Stimulated activated CD4-positive, alpha-beta T cell treated with anti-CD3 and anti-CD28 coated beads, Interleukin-4, amount 100 ng/mL, for 4 hours (primary cell): ENCODE data around the gene CUL2.
"Not testable (repeated sequence)": the region's sequence is repeated elsewhere in the genome, so short reads cannot be mapped to it uniquely, and the experiment has no call there.

Experiments used
- DNase-seq, 2 experiments: peaks; one replicate each; pipeline ENCODE4 v3.0.0-alpha.2; 2020

Gene CUL2

GRCh38 chr10:35079265-35079664, 10.9 kb downstream of the CUL2 start:
- DNase-seq, result no peak

- no peak for DNase-seq
Observed at GRCh38 chr10:35075228-35075627, 14.9 kb downstream of the CUL2 start.

- no peak for DNase-seq
Observed at GRCh38 chr10:35074266-35074665, 15.9 kb downstream of the CUL2 start.

GRCh38 chr10:35070521-35070920, 19.6 kb downstream of the CUL2 start:
- DNase-seq, result no peak

GRCh38 chr10:35063837-35064454, 26.2 kb downstream of the CUL2 start:
- DNase-seq, result no peak

- no peak for DNase-seq
Observed at GRCh38 chr10:35059481-35059880, 30.7 kb downstream of the CUL2 start.

- DNase-seq, result no peak
Observed at GRCh38 chr10:35058686-35059085, 31.5 kb downstream of the CUL2 start.

GRCh38 chr10:35058134-35058533, 32.0 kb downstream of the CUL2 start:
- DNase-seq, result no peak

- no peak for DNase-seq
Observed at GRCh38 chr10:35056686-35057085, 33.5 kb downstream of the CUL2 start.

GRCh38 chr10:35056133-35056532, 34.0 kb downstream of the CUL2 start:
- DNase-seq, result no peak

- no peak for DNase-seq
Observed at GRCh38 chr10:35050568-35050967, 39.6 kb downstream of the CUL2 start.

GRCh38 chr10:35046074-35046473, 44.1 kb downstream of the CUL2 start:
- no peak for DNase-seq

- not testable (repeated sequence) for DNase-seq
Observed at GRCh38 chr10:35045275-35045674, 44.9 kb downstream of the CUL2 start.

- no peak for DNase-seq
Observed at GRCh38 chr10:35043796-35044344, 46.3 kb downstream of the CUL2 start.

- DNase-seq, result no peak
Observed at GRCh38 chr10:35042783-35043182, 47.4 kb downstream of the CUL2 start.

- no peak for DNase-seq
Observed at GRCh38 chr10:35041502-35041879, 48.6 kb downstream of the CUL2 start.

GRCh38 chr10:35040760-35041501, 49.2 kb downstream of the CUL2 start:
- no peak for DNase-seq

GRCh38 chr10:35037104-35037503, 53.0 kb downstream of the CUL2 start:
- no peak for DNase-seq

- DNase-seq, result no peak
Observed at GRCh38 chr10:35035606-35036005, 54.5 kb downstream of the CUL2 start.

GRCh38 chr10:35027567-35027966, 62.6 kb downstream of the CUL2 start:
- DNase-seq, result no peak

GRCh38 chr10:35025916-35026315, 64.2 kb downstream of the CUL2 start:
- no peak for DNase-seq

- DNase-seq, result no peak
Observed at GRCh38 chr10:35020481-35020880, 69.7 kb downstream of the CUL2 start.

- no peak for DNase-seq
Observed at GRCh38 chr10:35019041-35020024, 70.8 kb downstream of the CUL2 start.
